Neural progenitor cell (in vitro differentiated cells): ENCODE data around the gene CFAP119. TPM values are rescaled to one million over a fixed set of nuclear protein-coding genes. Genes with fewer than 3 reads are reported as not detected.

Experiments used
- DNase-seq: peaks from one replicate; pipeline ENCODE4 v3.0.0-alpha.2; 2016; ENCODE audit warnings: low spot score
- H2AFZ ChIP-seq: fragments of 200-600 bp; sonication (generic); replicated peaks from 2 replicates; pipeline ENCODE4 v1.6.1; 2016; ENCODE audit warnings: antibody characterized with exemption
- H3F3A ChIP-seq: fragments of 200-600 bp; sonication (generic); 2 replicates; pipeline ENCODE4 v1.6.1; 2016; ENCODE audit warnings: antibody characterized with exemption, low read depth
- H3K27ac ChIP-seq: fragments of 200-600 bp; sonication (generic); 2 replicates; pipeline ENCODE4 v1.5.1; 2016; ENCODE audit warnings: mild to moderate bottlenecking
- H3K27me3 ChIP-seq: fragments of 200-600 bp; sonication (generic); 2 replicates; pipeline ENCODE4 v1.6.1; 2016; ENCODE audit warnings: mild to moderate bottlenecking, moderate library complexity
- H3K36me3 ChIP-seq: fragments of 200-600 bp; sonication (generic); 2 replicates; pipeline ENCODE4 v1.5.1; 2016
- H3K4me1 ChIP-seq: fragments of 200-600 bp; sonication (generic); 2 replicates; pipeline ENCODE4 v1.6.1; 2016; ENCODE audit warnings: mixed run types
- H3K4me2 ChIP-seq: fragments of 200-600 bp; sonication (generic); 2 replicates; pipeline ENCODE4 v1.6.1; 2016
- H3K4me3 ChIP-seq: fragments of 200-600 bp; sonication (generic); 2 replicates; pipeline ENCODE4 v1.5.1; 2016
- H3K79me2 ChIP-seq: fragments of 200-600 bp; sonication (generic); 2 replicates; pipeline ENCODE4 v1.6.1; 2016; ENCODE audit warnings: low read depth
- H3K9ac ChIP-seq: fragments of 200-600 bp; sonication (generic); 2 replicates; pipeline ENCODE4 v1.6.1; 2016
- H3K9me3 ChIP-seq: fragments of 200-600 bp; sonication (generic); 2 replicates; pipeline ENCODE4 v1.5.1; 2016; ENCODE audit warnings: low read depth
- H4K20me1 ChIP-seq: fragments of 200-600 bp; sonication (generic); 2 replicates; pipeline ENCODE4 v1.6.1; 2016; ENCODE audit warnings: low read depth
- H3K27ac Mint-ChIP-seq: 3 replicates; pipeline ENCODE4 v1.8.0; 2021; ENCODE audit warnings: mixed read lengths
- H3K27me3 Mint-ChIP-seq: 2 replicates; pipeline ENCODE4 v1.8.0; 2022; ENCODE audit warnings: low read depth, mild to moderate bottlenecking, inconsistent platforms, moderate library complexity, mixed read lengths; ENCODE audit not compliant: insufficient read depth
- H3K36me3 Mint-ChIP-seq: 3 replicates; pipeline ENCODE4 v1.8.0; 2021; ENCODE audit warnings: mixed read lengths
- H3K4me1 Mint-ChIP-seq: 3 replicates; pipeline ENCODE4 v1.8.0; 2021; ENCODE audit warnings: mixed read lengths
- H3K4me3 Mint-ChIP-seq: 3 replicates; pipeline ENCODE4 v1.8.0; 2021; ENCODE audit warnings: mild to moderate bottlenecking, moderate library complexity, mixed read lengths
- H3K9me3 Mint-ChIP-seq: 3 replicates; pipeline ENCODE4 v1.8.0; 2020; ENCODE audit warnings: mixed read lengths
- EZH2 ChIP-seq: fragments of 200-600 bp; sonication (generic); IDR thresholded peaks from 2 replicates; pipeline ENCODE4 v1.6.1; 2017; ENCODE audit warnings: antibody characterized with exemption, mild to moderate bottlenecking, moderate library complexity
- EZH2phosphoT487 ChIP-seq: fragments of 200-600 bp; sonication (generic); IDR thresholded peaks from 2 replicates; pipeline ENCODE4 v1.6.1; 2017; ENCODE audit warnings: antibody characterized with exemption
- total RNA-seq: library from RNA; depleted of rRNA; stranded (reverse); fragments of >200 nt; gene quantifications from 2 replicates; pipeline ENCODE4 v1.2.3, GENCODE V29; 2015; ENCODE audit warnings: low replicate concordance
- TF ChIP-seq, protein P1 (sequence below): fragments of 200-600 bp; sonication (generic); IDR thresholded peaks from 2 replicates; pipeline ENCODE4 v1.5.1; 2017; ENCODE audit warnings: antibody characterized with exemption, mild to moderate bottlenecking

The CFAP119 gene
- total RNA-seq, 1 donor from 2014 or later: 0.56 TPM

GRCh38 chr16:30723725-30724355 is 38.0 kb downstream of the CFAP119 start:
- no peaks in the 10 kb centered on the region for H3K9me3 ChIP-seq
- no peaks in the 10 kb centered on the region for H3K4me1 ChIP-seq
- TF ChIP-seq, protein P1, sequence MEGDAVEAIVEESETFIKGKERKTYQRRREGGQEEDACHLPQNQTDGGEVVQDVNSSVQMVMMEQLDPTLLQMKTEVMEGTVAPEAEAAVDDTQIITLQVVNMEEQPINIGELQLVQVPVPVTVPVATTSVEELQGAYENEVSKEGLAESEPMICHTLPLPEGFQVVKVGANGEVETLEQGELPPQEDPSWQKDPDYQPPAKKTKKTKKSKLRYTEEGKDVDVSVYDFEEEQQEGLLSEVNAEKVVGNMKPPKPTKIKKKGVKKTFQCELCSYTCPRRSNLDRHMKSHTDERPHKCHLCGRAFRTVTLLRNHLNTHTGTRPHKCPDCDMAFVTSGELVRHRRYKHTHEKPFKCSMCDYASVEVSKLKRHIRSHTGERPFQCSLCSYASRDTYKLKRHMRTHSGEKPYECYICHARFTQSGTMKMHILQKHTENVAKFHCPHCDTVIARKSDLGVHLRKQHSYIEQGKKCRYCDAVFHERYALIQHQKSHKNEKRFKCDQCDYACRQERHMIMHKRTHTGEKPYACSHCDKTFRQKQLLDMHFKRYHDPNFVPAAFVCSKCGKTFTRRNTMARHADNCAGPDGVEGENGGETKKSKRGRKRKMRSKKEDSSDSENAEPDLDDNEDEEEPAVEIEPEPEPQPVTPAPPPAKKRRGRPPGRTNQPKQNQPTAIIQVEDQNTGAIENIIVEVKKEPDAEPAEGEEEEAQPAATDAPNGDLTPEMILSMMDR: no peak
- TF ChIP-seq EZH2 (no peak), EZH2phosphoT487 (no peak)
- no peak for DNase-seq
- Mint-ChIP-seq H3K27me3 (no peaks in the 10 kb centered on the region), H3K9me3 (no peaks in the 10 kb centered on the region), H3K36me3 (peaks cover 43% of the 10 kb centered on the region), H3K4me3 (no peak overlapping the region), H3K4me1 (no peaks in the 10 kb centered on the region), H3K27ac (no peak overlapping the region)
- H3F3A ChIP-seq: no peaks in the 10 kb centered on the region
- no peak overlapping the region for H3K9ac ChIP-seq
- H3K27me3 ChIP-seq: no peaks in the 10 kb centered on the region
- no peak overlapping the region for H3K4me3 ChIP-seq
- H3K36me3 ChIP-seq: peaks cover 7% of the 10 kb centered on the region
- H2AFZ ChIP-seq: no peak overlapping the region
- no peak overlapping the region for H3K4me2 ChIP-seq
- no peak overlapping the region for H3K27ac ChIP-seq
- peaks cover 48% of the 10 kb centered on the region for H4K20me1 ChIP-seq
- H3K79me2 ChIP-seq: peaks cover 35% of the 10 kb centered on the region

DNA sequence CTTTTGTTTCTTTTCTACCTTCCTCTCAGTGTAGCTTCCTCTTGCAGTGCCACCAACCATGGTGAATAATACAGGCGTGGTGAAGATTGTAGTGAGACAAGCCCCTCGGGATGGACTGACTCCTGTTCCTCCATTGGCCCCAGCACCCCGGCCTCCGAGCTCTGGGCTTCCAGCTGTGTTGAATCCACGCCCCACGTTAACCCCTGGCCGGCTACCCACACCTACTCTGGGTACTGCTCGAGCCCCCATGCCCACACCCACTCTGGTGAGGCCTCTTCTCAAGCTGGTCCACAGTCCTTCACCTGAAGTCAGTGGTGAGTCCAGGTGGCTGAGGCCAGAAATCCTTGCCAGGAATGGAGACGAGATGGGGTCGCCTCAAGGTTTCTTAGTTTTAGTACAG is 38.9 kb downstream of the CFAP119 start:
- Histone ChIP-seq H2AFZ (no peak overlapping the region), H4K20me1 (peaks cover 44% of the 10 kb centered on the region), H3K9ac (no peak overlapping the region), H3F3A (no peaks in the 10 kb centered on the region), H3K27ac (no peak overlapping the region), H3K9me3 (no peaks in the 10 kb centered on the region), H3K4me1 (no peaks in the 10 kb centered on the region), H3K79me2 (peaks cover 41% of the 10 kb centered on the region), H3K36me3 (peaks cover 7% of the 10 kb centered on the region), H3K27me3 (no peaks in the 10 kb centered on the region), H3K4me3 (no peak overlapping the region), H3K4me2 (no peak overlapping the region)
- DNase-seq: no peak
- Mint-ChIP-seq H3K27me3 (no peaks in the 10 kb centered on the region), H3K9me3 (no peaks in the 10 kb centered on the region), H3K27ac (no peak overlapping the region), H3K4me3 (no peak overlapping the region), H3K36me3 (peaks cover 41% of the 10 kb centered on the region), H3K4me1 (no peaks in the 10 kb centered on the region)
- TF ChIP-seq EZH2phosphoT487: no peak
- TF ChIP-seq, protein P1: no peak
- no peak for TF ChIP-seq EZH2

- H3F3A ChIP-seq: no peaks in the 10 kb centered on the region
- no peak overlapping the region for H3K27ac Mint-ChIP-seq
- peaks cover 41% of the 10 kb centered on the region for H3K36me3 Mint-ChIP-seq
Measured at GRCh38 chr16:30722443-30722842, 39.4 kb downstream of the CFAP119 start.

More at GRCh38 chr16:30722443-30722842, 39.4 kb downstream of the CFAP119 start:
- Histone ChIP-seq H3K4me2 (no peak overlapping the region), H3K4me3 (no peak overlapping the region), H3K79me2 (peaks cover 42% of the 10 kb centered on the region), H2AFZ (no peak overlapping the region), H3K36me3 (peaks cover 7% of the 10 kb centered on the region), H3K9ac (no peak overlapping the region), H3K9me3 (no peaks in the 10 kb centered on the region), H3K27ac (no peak overlapping the region), H4K20me1 (peaks cover 42% of the 10 kb centered on the region), H3K4me1 (no peaks in the 10 kb centered on the region), H3K27me3 (no peaks in the 10 kb centered on the region)
- no peak for TF ChIP-seq EZH2phosphoT487
- TF ChIP-seq, protein P1: no peak
- no peak for TF ChIP-seq EZH2
- H3K4me3 Mint-ChIP-seq: no peak overlapping the region
- H3K9me3 Mint-ChIP-seq: no peaks in the 10 kb centered on the region
- no peaks in the 10 kb centered on the region for H3K27me3 Mint-ChIP-seq
- H3K4me1 Mint-ChIP-seq: no peaks in the 10 kb centered on the region
- DNase-seq: no peak
